GM18517 (cell line): ENCODE data around the gene CGB1.

Experiments used
- ATAC-seq: cut with Tn5 transposase; IDR thresholded peaks from one replicate; pipeline ENCODE4 v1.9.1; 2021; ENCODE audit warnings: mild to moderate bottlenecking, moderate library complexity; ENCODE audit not compliant: unreplicated experiment

The CGB1 gene

GRCh38 chr19:48999481-49000325 is 37.0 kb downstream of the CGB1 start:
- ATAC-seq, result no peak

- ATAC-seq, result no peak
These were observed 38.7 kb downstream of the CGB1 start for GRCh38 chr19:48997972-48998371.

- ATAC-seq, result no peak
These were observed 42.7 kb downstream of the CGB1 start for GRCh38 chr19:48994035-48994386.

GRCh38 chr19:48993175-48994034 is 43.3 kb downstream of the CGB1 start, which contains the start of the genes GYS1 and RUVBL2:
Gene GYS1 (minus strand): TSS chr19:48993309. CDS start chr19:48993112, 197 bp downstream.
Gene RUVBL2 (plus strand): TSS chr19:48993887. CDS start chr19:48993912, 25 bp downstream.
- ATAC-seq, result peak; percentile 87

- no peak for ATAC-seq
These were observed 44.0 kb downstream of the CGB1 start for GRCh38 chr19:48992581-48993174.

GRCh38 chr19:48991873-48992580 is 44.7 kb downstream of the CGB1 start:
- ATAC-seq, result no peak

- no peak for ATAC-seq
These were observed 45.6 kb downstream of the CGB1 start for GRCh38 chr19:48991011-48991609.

GRCh38 chr19:48990400-48990799 is 46.3 kb downstream of the CGB1 start:
- ATAC-seq, result no peak

- no peak for ATAC-seq
These were observed 46.9 kb downstream of the CGB1 start for GRCh38 chr19:48989701-48990291.

- no peak for ATAC-seq
These were observed 47.8 kb downstream of the CGB1 start for GRCh38 chr19:48988860-48989259.

GRCh38 chr19:48988286-48988685 is 48.4 kb downstream of the CGB1 start:
- ATAC-seq, result no peak

- ATAC-seq, result no peak
These were observed 49.4 kb downstream of the CGB1 start for GRCh38 chr19:48987323-48987722.

- ATAC-seq, result no peak
These were observed 50.5 kb downstream of the CGB1 start for GRCh38 chr19:48986211-48986610.

- no peak for ATAC-seq
These were observed 51.0 kb downstream of the CGB1 start for GRCh38 chr19:48985711-48986110.
